ENCODE measurements around the gene NRCAM. TPM values are rescaled to one million over a fixed set of nuclear protein-coding genes. Genes with fewer than 3 reads are reported as not detected.

NRCAM gene
- total and polyA plus RNA-seq, 12 donors: 71.6 to 222 (median 148) TPM

GRCh38 chr7:108313086-108313485, 143.2 kb downstream of the NRCAM start:
- Histone ChIP-seq H3K4me1 (replicated peaks in 1 of 2) (peaks cover 3 to 47% of the 10 kb centered on the region in 2 donors), H3K27ac (no peak overlapping the region), H3K36me3 (replicated peaks in 1 of 2) (no peaks in the 10 kb centered on the region), H3K9me3 (replicated peaks in 1 of 3) (no peaks in the 10 kb centered on the region), H3K4me3 (no peak overlapping the region), H3K27me3 (no peaks in the 10 kb centered on the region)
- WGBS, 4 donors: 58 to 67% (median 62%) methylated on average over 3 of the region's 3 CpGs
- no peak for DNase-seq
- intact Hi-C loops (cut with DNase I): no loop called here
- TF ChIP-seq POLR2A (IDR thresholded peaks at IDR 0.05): no peak
- no peak for TF ChIP-seq CTCF (IDR thresholded peaks at IDR 0.05)

GRCh38 chr7:108311446-108312168, 144.6 kb downstream of the NRCAM start:
- WGBS, 4 donors: 83 to 97% (median 92%) methylated on average over 3 of the region's 3 CpGs
- H3K9me3 ChIP-seq (replicated peaks in 1 of 3): no peaks in the 10 kb centered on the region

GRCh38 chr7:108310351-108310750, 145.9 kb downstream of the NRCAM start:
- intact Hi-C loops (cut with DNase I): no loop called here
- Histone ChIP-seq H3K4me3 (no peak overlapping the region), H3K27me3 (no peaks in the 10 kb centered on the region), H3K9me3 (replicated peaks in 1 of 3) (no peaks in the 10 kb centered on the region), H3K36me3 (replicated peaks in 1 of 2) (no peaks in the 10 kb centered on the region), H3K27ac (peak overlapping the region in 3 of 5 donors; percentile 46 to 87 (median 68)), H3K4me1 (replicated peaks in 1 of 2) (peaks cover under 1 to 51% of the 10 kb centered on the region in 2 donors)
- WGBS, 4 donors: 38 to 43% (median 40%) methylated on average over 2 of the region's 2 CpGs
- TF ChIP-seq POLR2A (IDR thresholded peaks at IDR 0.05) (no peak), CTCF (IDR thresholded peaks at IDR 0.05) (no peak)
- DNase-seq: no peak

More at GRCh38 chr7:108311446-108312168, 144.6 kb downstream of the NRCAM start:
- intact Hi-C loops (cut with DNase I): no loop called here
- peaks cover 3 to 48% of the 10 kb centered on the region in 2 donors for H3K4me1 ChIP-seq (replicated peaks in 1 of 2)
- H3K27ac ChIP-seq: peak overlapping the region in 3 of 5 donors; percentile 22 to 87 (median 46)
- no peak for DNase-seq
- no peak overlapping the region for H3K4me3 ChIP-seq
- H3K36me3 ChIP-seq (replicated peaks in 1 of 2): no peaks in the 10 kb centered on the region
- no peak for TF ChIP-seq POLR2A (IDR thresholded peaks at IDR 0.05)
- TF ChIP-seq CTCF (IDR thresholded peaks at IDR 0.05): no peak
- no peaks in the 10 kb centered on the region for H3K27me3 ChIP-seq

GRCh38 chr7:108308903-108309302, 147.3 kb downstream of the NRCAM start:
- Histone ChIP-seq H3K27me3 (no peaks in the 10 kb centered on the region), H3K4me3 (no peak overlapping the region), H3K4me1 (replicated peaks in 1 of 2) (peaks cover 0 to 39% of the 10 kb centered on the region in 2 donors), H3K9me3 (replicated peaks in 1 of 3) (no peaks in the 10 kb centered on the region), H3K36me3 (replicated peaks in 1 of 2) (no peaks in the 10 kb centered on the region), H3K27ac (peak overlapping the region in 3 of 5 donors; percentile 66 to 87 (median 68))
- peak in 4 of 7 donors; percentile 37 to 69 (median 50) for DNase-seq
- intact Hi-C loops (cut with DNase I): no loop called here
- WGBS, 4 donors: 34 to 51% (median 42%) methylated on average over 2 of the region's 2 CpGs
- TF ChIP-seq CTCF (IDR thresholded peaks at IDR 0.05) (no peak), POLR2A (IDR thresholded peaks at IDR 0.05) (no peak)

All from adrenal gland (tissue), 12 donors.